GM18520 (cell line): ENCODE results near the gene KHDRBS1.
"Not testable (repeated sequence)": the region's sequence is repeated elsewhere in the genome, so short reads cannot be mapped to it uniquely, and the experiment has no call there.

Experiments used
- ATAC-seq: cut with Tn5 transposase; IDR thresholded peaks from one replicate; pipeline ENCODE4 v1.9.1; 2021; ENCODE audit not compliant: unreplicated experiment

Gene KHDRBS1

GRCh38 chr1:32062867-32063230 lies 49.2 kb downstream of the KHDRBS1 start:
- no peak for ATAC-seq

GRCh38 chr1:32063261-32063681 lies 49.6 kb downstream of the KHDRBS1 start:
- no peak for ATAC-seq

GRCh38 chr1:32065613-32066488 lies 52.2 kb downstream of the KHDRBS1 start:
- ATAC-seq = not testable (repeated sequence)

GRCh38 chr1:32066489-32066873 lies 52.8 kb downstream of the KHDRBS1 start:
- ATAC-seq = no peak

- no peak for ATAC-seq
These were observed 55.4 kb downstream of the KHDRBS1 start for GRCh38 chr1:32068957-32069588.

GRCh38 chr1:32071758-32072621 lies 58.3 kb downstream of the KHDRBS1 start:
- no peak for ATAC-seq

- ATAC-seq = peak; percentile 76
These were observed 59.1 kb downstream of the KHDRBS1 start, which contains the start of gene TMEM39B for GRCh38 chr1:32072622-32073298. Gene TMEM39B (plus strand): TSS chr1:32072939. CDS start chr1:32073048, 109 bp downstream.

GRCh38 chr1:32073299-32074229 lies 59.9 kb downstream of the KHDRBS1 start:
- no peak for ATAC-seq

GRCh38 chr1:32074841-32075240 lies 61.2 kb downstream of the KHDRBS1 start:
- no peak for ATAC-seq

- no peak for ATAC-seq
These were observed 63.8 kb downstream of the KHDRBS1 start for GRCh38 chr1:32077451-32077850.

GRCh38 chr1:32082022-32082421 lies 68.4 kb downstream of the KHDRBS1 start:
- no peak for ATAC-seq

GRCh38 chr1:32086381-32086780 lies 72.7 kb downstream of the KHDRBS1 start:
- not testable (repeated sequence) for ATAC-seq

GRCh38 chr1:32091176-32091575 lies 77.5 kb downstream of the KHDRBS1 start:
- ATAC-seq = no peak

- ATAC-seq = no peak
These were observed 77.9 kb downstream of the KHDRBS1 start for GRCh38 chr1:32091591-32091990.
